ENCODE measurements around the gene PRRT4.

The PRRT4 gene

GRCh38 chr7:128396357-128396756 is 34.9 kb upstream of the PRRT4 start (continued):
- TF ChIP-seq, protein P1, sequence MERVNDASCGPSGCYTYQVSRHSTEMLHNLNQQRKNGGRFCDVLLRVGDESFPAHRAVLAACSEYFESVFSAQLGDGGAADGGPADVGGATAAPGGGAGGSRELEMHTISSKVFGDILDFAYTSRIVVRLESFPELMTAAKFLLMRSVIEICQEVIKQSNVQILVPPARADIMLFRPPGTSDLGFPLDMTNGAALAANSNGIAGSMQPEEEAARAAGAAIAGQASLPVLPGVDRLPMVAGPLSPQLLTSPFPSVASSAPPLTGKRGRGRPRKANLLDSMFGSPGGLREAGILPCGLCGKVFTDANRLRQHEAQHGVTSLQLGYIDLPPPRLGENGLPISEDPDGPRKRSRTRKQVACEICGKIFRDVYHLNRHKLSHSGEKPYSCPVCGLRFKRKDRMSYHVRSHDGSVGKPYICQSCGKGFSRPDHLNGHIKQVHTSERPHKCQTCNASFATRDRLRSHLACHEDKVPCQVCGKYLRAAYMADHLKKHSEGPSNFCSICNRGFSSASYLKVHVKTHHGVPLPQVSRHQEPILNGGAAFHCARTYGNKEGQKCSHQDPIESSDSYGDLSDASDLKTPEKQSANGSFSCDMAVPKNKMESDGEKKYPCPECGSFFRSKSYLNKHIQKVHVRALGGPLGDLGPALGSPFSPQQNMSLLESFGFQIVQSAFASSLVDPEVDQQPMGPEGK (CRISPR knock-in tag; IDR thresholded peaks at IDR 0.05; ENCODE audit: borderline replicate concordance), result no peak
- TF ChIP-seq ZNF8 (CRISPR knock-in tag; IDR thresholded peaks at IDR 0.05) (no peak), ARNTL (CRISPR knock-in tag; IDR thresholded peaks at IDR 0.05; ENCODE audit: borderline replicate concordance, low read depth) (no peak), ZFP3 (CRISPR knock-in tag; IDR thresholded peaks at IDR 0.05) (no peak), ZC3H10 (CRISPR knock-in tag; IDR thresholded peaks at IDR 0.05) (no peak)
- TF ChIP-seq, protein P2, sequence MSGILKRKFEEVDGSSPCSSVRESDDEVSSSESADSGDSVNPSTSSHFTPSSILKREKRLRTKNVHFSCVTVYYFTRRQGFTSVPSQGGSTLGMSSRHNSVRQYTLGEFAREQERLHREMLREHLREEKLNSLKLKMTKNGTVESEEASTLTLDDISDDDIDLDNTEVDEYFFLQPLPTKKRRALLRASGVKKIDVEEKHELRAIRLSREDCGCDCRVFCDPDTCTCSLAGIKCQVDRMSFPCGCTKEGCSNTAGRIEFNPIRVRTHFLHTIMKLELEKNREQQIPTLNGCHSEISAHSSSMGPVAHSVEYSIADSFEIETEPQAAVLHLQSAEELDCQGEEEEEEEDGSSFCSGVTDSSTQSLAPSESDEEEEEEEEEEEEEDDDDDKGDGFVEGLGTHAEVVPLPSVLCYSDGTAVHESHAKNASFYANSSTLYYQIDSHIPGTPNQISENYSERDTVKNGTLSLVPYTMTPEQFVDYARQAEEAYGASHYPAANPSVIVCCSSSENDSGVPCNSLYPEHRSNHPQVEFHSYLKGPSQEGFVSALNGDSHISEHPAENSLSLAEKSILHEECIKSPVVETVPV (CRISPR knock-in tag; IDR thresholded peaks at IDR 0.05), result no peak

DNA sequence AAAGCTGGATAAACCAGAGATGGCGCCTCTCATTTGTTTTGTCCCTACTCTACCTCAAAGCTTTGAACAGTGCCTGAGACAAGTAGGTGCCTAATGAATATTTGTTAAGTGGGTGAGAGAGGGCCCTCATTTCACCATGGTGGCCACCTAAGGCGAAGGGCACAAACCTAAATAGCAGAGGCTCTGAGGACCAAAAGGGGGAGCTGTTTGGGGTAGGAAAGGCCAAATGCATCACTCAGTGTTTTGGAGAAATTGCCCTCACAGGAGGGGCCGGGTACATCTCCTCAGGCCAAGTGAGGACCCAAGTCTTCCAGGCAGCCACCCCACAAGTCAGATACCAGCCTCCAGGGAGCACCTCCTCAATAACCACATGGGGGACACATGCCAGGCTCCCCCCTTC is 34.3 kb upstream of the PRRT4 start:
- ATAC-seq, result no peak
- TF ChIP-seq ZNF8 (CRISPR knock-in tag; IDR thresholded peaks at IDR 0.05), result no peak
- TF ChIP-seq ZFP3 (CRISPR knock-in tag; IDR thresholded peaks at IDR 0.05), result no peak
- no peak for TF ChIP-seq ZFP30 (CRISPR knock-in tag; IDR thresholded peaks at IDR 0.05)
- no peak for TF ChIP-seq ZNF565 (CRISPR knock-in tag; conservative IDR thresholded peaks at IDR 0.05; ENCODE audit: low read depth)

DNA sequence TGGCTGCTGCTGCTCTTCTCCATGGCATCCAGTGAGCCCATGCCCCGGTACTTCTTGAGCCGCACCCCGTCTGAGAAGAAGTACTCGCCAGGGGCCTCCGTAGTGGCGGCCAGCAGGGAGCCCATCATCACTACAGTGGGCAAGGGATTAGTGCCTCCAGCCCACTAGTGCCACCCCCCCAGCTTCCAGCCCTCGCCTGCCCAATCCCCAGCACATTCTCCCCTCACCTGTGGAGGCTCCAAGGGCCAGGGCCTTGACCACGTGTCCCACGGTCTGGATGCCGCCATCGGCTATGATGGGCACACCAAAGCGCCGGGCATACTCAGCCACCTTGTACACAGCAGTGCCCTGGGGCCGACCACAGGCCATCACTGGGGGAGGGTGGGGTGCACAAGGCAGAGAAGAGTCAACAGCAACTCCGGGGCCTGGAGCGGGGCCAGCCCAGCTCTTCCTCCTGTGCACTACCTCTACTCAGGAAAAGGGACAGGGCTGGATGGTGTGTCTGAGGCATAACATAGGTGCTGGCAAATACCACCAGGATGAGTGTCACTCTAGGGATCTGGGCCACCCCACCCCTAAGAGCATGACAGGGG is 33.5 kb upstream of the PRRT4 start:
- ATAC-seq, result no peak
- TF ChIP-seq, protein P2 (CRISPR knock-in tag; IDR thresholded peaks at IDR 0.05), result no peak
- TF ChIP-seq ZNF565 (CRISPR knock-in tag; conservative IDR thresholded peaks at IDR 0.05; ENCODE audit: low read depth) (no peak), ZFP30 (CRISPR knock-in tag; IDR thresholded peaks at IDR 0.05) (no peak), TOX (CRISPR knock-in tag; IDR thresholded peaks at IDR 0.05; ENCODE audit: borderline replicate concordance) (no peak), CSDC2 (CRISPR knock-in tag; IDR thresholded peaks at IDR 0.05) (no peak), TCF4 (CRISPR knock-in tag; IDR thresholded peaks at IDR 0.05; ENCODE audit: borderline replicate concordance) (no peak), OSR1 (CRISPR knock-in tag; IDR thresholded peaks at IDR 0.05) (no peak), ESRRG (CRISPR knock-in tag; IDR thresholded peaks at IDR 0.05) (no peak), BACH2 (CRISPR knock-in tag; IDR thresholded peaks at IDR 0.05; ENCODE audit: borderline replicate concordance) (no peak), GLIS3 (CRISPR knock-in tag; IDR thresholded peaks at IDR 0.05) (no peak), ARNTL (CRISPR knock-in tag; IDR thresholded peaks at IDR 0.05; ENCODE audit: borderline replicate concordance, low read depth) (no peak), ZNF8 (CRISPR knock-in tag; IDR thresholded peaks at IDR 0.05) (no peak), PPARA (CRISPR knock-in tag; IDR thresholded peaks at IDR 0.05; ENCODE audit: borderline replicate concordance) (no peak), ISL1 (CRISPR knock-in tag; IDR thresholded peaks at IDR 0.05) (no peak), ZFP3 (CRISPR knock-in tag; IDR thresholded peaks at IDR 0.05) (no peak), ZNF70 (CRISPR knock-in tag; IDR thresholded peaks at IDR 0.05) (no peak), ZC3H10 (CRISPR knock-in tag; IDR thresholded peaks at IDR 0.05) (no peak)
- TF ChIP-seq, protein P3, sequence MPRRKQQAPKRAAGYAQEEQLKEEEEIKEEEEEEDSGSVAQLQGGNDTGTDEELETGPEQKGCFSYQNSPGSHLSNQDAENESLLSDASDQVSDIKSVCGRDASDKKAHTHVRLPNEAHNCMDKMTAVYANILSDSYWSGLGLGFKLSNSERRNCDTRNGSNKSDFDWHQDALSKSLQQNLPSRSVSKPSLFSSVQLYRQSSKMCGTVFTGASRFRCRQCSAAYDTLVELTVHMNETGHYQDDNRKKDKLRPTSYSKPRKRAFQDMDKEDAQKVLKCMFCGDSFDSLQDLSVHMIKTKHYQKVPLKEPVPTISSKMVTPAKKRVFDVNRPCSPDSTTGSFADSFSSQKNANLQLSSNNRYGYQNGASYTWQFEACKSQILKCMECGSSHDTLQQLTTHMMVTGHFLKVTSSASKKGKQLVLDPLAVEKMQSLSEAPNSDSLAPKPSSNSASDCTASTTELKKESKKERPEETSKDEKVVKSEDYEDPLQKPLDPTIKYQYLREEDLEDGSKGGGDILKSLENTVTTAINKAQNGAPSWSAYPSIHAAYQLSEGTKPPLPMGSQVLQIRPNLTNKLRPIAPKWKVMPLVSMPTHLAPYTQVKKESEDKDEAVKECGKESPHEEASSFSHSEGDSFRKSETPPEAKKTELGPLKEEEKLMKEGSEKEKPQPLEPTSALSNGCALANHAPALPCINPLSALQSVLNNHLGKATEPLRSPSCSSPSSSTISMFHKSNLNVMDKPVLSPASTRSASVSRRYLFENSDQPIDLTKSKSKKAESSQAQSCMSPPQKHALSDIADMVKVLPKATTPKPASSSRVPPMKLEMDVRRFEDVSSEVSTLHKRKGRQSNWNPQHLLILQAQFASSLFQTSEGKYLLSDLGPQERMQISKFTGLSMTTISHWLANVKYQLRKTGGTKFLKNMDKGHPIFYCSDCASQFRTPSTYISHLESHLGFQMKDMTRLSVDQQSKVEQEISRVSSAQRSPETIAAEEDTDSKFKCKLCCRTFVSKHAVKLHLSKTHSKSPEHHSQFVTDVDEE (CRISPR knock-in tag; IDR thresholded peaks at IDR 0.05), result no peak
- TF ChIP-seq, protein P1 (CRISPR knock-in tag; IDR thresholded peaks at IDR 0.05; ENCODE audit: borderline replicate concordance), result no peak

All from SK-N-SH treated with all-trans-retinoic acid at 6 μM for 48 hours (cell line).